ENCODE measurements around the gene AQP2.

AQP2 gene, protein sequence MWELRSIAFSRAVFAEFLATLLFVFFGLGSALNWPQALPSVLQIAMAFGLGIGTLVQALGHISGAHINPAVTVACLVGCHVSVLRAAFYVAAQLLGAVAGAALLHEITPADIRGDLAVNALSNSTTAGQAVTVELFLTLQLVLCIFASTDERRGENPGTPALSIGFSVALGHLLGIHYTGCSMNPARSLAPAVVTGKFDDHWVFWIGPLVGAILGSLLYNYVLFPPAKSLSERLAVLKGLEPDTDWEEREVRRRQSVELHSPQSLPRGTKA
- total RNA-seq = 0 to 0.06 (median 0) reads per million in 9 experiments

DNA sequence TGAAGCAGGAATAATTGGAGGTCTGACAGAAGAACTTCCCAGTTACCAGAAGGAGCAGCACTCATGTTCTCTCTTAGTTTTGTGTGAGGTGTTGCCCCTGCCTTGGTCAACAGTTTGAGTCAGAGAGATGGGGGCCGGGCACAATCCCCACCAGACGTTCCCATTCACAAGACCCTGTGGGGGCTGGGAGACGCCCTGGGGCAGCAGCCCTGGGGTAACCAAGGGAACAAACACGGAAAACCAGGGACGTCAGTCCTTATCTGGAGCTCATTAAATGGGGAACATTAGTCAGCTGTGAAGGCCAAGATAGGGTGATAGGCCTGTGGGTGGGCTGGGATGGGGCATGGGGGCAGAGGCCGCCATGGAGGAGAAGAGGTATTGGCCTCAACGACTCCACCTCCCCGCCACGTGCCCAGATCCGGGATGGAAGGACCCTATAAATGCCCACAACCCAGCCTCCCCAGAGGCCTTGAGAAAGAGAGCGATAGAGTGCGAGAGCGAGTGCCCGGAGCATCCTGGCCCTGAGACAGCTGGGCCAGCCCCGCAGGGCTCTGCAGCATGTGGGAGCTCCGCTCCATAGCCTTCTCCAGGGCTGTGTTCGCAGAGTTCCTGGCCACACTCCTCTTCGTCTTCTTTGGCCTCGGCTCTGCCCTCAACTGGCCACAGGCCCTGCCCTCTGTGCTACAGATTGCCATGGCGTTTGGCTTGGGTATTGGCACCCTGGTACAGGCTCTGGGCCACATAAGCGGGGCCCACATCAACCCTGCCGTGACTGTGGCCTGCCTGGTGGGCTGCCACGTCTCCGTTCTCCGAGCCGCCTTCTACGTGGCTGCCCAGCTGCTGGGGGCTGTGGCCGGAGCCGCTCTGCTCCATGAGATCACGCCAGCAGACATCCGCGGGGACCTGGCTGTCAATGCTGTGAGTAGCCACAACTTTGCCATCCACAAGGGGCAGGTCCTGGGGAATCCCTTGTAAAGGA lies at the start of gene AQP2:
Gene AQP2, plus strand, starts transcription at position 465 of the 979 bp plus-strand sequence. Its CDS starts 94 bp downstream, at position 559.
- H3K4me3 Mint-ChIP-seq = no peak within 1 kb of the TSS
- peaks cover 39 to 74% of the 10 kb centered on the region in 2 donors for H3K27me3 Mint-ChIP-seq

DNA sequence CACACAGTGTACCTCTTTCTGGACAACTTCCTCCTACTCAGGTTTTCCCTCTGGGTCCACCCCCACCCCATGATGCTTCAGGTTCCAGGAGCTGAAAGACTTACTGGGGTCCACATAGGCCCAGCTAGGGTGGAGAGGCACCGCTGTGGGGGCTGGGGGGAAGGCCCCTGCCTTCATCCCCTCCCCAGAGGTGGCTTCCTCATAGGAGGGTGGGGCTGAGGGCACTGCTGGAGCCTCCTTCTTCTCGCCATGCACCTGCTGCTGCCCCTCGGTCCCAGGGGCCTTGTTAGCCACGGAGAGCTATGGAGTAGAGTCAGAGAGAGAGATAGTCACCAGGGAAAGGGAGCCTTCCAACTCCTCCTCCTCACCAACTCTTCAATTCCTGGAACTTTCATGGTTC lies 49.5 kb upstream of the AQP2 start:
- ATAC-seq (replicated peaks) (no peak), DNase-seq (no peak)
- Mint-ChIP-seq H3K4me3 (no peak overlapping the region), H3K36me3 (ENCODE audit: insufficient read depth) (no peaks in the 10 kb centered on the region), H3K27ac (no peak overlapping the region), H3K27me3 (peaks cover 6 to 58% of the 10 kb centered on the region in 2 donors), H3K9me3 (no peaks in the 10 kb centered on the region), H3K4me1 (ENCODE audit: low read depth in 2 of 2) (peaks cover 11 to 13% of the 10 kb centered on the region in 2 donors)

More for the DNA sequence above, at the start of gene AQP2:
- Mint-ChIP-seq H3K9me3 (no peaks in the 10 kb centered on the region), H3K27ac (no peak within 1 kb of the TSS), H3K36me3 (ENCODE audit: insufficient read depth) (peaks cover 4% of the 10 kb centered on the region), H3K4me1 (ENCODE audit: low read depth in 2 of 2) (peaks cover 4 to 6% of the 10 kb centered on the region in 2 donors)
- DNase-seq (no peak), ATAC-seq (replicated peaks) (no peak)

DNA sequence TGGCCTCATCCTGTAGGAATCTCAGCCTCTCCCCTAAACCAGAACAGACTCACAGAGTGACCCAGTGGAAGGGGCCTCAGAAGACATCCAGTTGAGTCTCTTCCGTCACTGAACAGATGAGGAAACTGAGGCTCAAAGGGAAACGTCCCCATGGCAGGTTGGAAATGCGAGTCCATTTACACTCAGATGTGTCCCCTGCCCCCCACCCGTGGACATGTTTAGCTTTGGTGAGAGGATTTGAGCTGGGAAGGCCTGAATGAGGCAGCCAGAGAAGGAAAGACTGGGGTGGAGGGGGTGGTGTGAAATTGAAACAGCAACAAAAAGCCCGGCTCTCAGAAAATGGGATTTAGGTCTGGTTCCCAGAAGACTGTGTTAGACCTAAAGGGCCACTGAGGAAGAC lies 48.6 kb upstream of the AQP2 start:
- no peak overlapping the region for H3K4me3 Mint-ChIP-seq
- peaks cover 11 to 13% of the 10 kb centered on the region in 2 donors for H3K4me1 Mint-ChIP-seq (ENCODE audit: low read depth in 2 of 2)
- H3K36me3 Mint-ChIP-seq (ENCODE audit: insufficient read depth) = no peaks in the 10 kb centered on the region
- ATAC-seq (replicated peaks) (no peak), DNase-seq (no peak)
- H3K9me3 Mint-ChIP-seq = no peaks in the 10 kb centered on the region
- H3K27me3 Mint-ChIP-seq = peaks cover 6 to 65% of the 10 kb centered on the region in 2 donors
- H3K27ac Mint-ChIP-seq = no peak overlapping the region

DNA sequence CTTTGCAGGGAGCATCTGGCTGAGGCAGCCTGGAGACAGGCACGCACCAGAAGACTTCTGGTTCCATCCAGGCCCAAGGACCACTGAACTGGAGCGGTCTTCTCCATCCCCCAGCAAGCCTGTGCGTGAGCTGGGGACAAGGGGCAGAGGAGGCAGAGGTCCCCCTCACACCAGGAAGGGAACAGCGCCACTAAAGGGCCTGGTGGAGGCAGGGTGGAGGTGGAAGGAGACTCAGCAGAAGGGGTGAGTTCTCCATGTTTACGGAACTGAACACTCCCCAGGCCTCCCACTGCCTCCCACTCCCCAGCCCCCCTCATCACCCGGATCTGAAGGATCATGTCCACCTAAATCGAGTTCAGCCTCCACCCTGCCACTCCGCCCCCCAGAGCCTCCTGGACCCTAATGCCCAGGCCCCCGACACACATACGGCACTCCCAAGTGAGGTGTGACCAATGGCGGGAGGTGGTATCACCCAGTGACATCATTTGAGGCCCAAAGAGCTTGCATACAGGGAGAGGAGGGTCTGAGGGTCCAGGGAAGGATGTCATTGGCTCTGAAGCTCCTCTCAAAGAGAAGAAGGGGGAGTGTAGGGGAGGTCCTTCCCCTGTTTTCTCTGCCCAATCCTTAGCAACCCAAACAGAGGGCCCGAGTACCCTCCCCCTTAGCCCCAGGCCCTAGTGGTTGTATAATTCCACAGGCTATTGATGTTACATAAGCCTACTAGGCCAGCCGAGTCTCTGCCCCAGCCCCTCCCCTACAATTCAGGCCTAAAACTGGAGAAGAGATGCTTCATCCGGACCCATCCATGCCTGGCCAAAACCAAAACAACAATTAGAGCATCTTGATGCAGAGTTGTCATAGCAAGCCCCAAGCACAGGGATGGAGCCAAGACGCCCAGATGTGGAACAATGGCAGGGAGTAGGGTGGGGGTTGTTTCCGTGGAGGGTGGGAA lies 47.9 kb upstream of the AQP2 start:
- H3K27ac Mint-ChIP-seq = peak overlapping the region in 1 of 2 donors; percentile 24
- DNase-seq = no peak
- peaks cover 11 to 13% of the 10 kb centered on the region in 2 donors for H3K4me1 Mint-ChIP-seq (ENCODE audit: low read depth in 2 of 2)

DNA sequence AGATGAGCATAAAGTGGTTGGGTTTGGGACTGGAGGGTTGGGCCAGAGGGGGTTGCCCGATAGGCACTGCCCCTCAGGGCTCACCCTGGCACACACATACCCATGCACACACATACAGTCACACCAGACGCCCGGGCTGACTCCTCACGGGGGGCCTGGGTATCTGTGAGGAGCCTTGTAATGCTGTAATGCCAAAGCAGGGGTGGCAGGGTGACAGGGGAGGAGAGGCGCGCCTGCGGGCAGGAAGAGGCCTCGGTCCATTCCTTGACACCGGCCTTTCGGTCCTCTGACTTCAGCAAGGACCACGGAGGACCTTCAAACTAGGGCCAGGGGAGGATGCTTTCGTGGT lies 47.2 kb upstream of the AQP2 start:
- Mint-ChIP-seq H3K4me1 (ENCODE audit: low read depth in 2 of 2) (peaks cover 11 to 13% of the 10 kb centered on the region in 2 donors), H3K27ac (peak overlapping the region in 1 of 2 donors; percentile 24), H3K36me3 (ENCODE audit: insufficient read depth) (no peaks in the 10 kb centered on the region), H3K4me3 (peak overlapping the region; percentile 73 to 85), H3K27me3 (peaks cover 1 to 61% of the 10 kb centered on the region in 2 donors), H3K9me3 (no peaks in the 10 kb centered on the region)
- ATAC-seq (replicated peaks) (no peak), DNase-seq (no peak)

More for the DNA sequence above, 47.9 kb upstream of the AQP2 start:
- Mint-ChIP-seq H3K36me3 (ENCODE audit: insufficient read depth) (no peaks in the 10 kb centered on the region), H3K4me3 (peak overlapping the region; percentile 73 to 85), H3K27me3 (peaks cover 6 to 65% of the 10 kb centered on the region in 2 donors), H3K9me3 (no peaks in the 10 kb centered on the region)
- no peak for ATAC-seq (replicated peaks)

DNA sequence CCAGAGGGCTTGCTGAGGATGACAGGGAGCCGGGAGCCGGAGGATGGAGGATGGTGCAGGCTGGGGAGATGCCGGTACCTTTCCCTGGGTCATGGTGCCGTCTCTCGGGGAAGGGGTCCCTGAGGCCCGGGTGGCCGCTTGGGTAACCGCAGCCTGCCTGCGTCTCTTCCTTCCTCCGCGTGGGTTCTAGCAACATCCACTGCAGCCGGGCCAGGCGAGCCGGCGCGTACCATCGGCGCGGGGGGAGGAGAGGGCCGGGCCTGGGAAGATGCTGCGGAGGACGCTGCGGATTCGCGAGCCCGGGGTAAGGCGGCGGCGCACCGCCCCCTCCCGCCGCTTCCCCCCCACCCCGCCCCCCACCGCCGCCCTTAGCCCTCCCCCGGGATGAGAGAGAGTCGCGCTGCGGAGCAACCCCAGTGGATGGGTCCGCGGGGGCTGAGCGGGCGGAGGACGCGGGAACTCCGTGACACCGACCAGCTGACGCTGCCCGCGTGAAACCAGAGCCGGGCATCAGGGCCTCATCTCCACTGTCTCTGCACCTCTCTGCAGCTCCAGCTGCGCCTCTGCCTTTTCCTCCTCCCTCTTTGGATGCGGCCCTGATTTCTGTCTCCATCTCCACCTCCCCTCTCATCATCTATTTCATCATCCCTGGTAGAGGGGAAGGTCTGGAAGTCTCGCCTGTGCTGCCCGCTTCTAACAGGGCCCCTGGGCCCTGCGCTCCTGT lies 46.7 kb upstream of the AQP2 start, which contains the start of gene FAIM2:
Gene FAIM2, minus strand, starts transcription at position 201 of the 724 bp plus-strand sequence. Its CDS starts 108 bp downstream, at position 93.
- no peaks in the 10 kb centered on the region for H3K36me3 Mint-ChIP-seq (ENCODE audit: insufficient read depth)
- ATAC-seq (replicated peaks) (peak; percentile 91), DNase-seq (peak; percentile 20 to 37 (median 21))
- no peaks in the 10 kb centered on the region for H3K9me3 Mint-ChIP-seq
- H3K4me1 Mint-ChIP-seq (ENCODE audit: low read depth in 2 of 2) = peaks cover 11 to 13% of the 10 kb centered on the region in 2 donors
- peak within 1 kb of the TSS; percentile 83 to 85 for H3K4me3 Mint-ChIP-seq
- peak within 1 kb of the TSS; percentile 56 to 70 for H3K27ac Mint-ChIP-seq
- H3K27me3 Mint-ChIP-seq = peaks cover 0 to 56% of the 10 kb centered on the region in 2 donors

DNA sequence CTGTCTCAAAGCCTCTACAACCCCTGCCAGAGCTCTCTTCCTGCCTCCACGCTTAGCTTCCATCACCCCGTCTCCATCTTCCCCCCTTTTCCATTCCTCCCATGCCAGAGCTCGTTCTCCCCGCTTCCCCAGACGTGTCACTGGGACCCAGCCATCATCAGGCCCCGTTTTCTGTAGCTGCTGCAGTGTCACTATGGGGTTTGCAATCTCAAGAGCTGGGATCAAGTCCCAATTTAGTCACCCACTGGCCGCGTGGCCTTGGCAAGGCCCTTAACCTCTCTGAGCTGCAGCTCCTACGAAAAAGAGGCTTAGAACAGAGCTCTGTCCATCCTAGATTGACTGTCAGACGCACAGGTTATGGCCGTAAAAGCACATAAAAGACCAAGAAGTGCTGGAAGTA lies 45.9 kb upstream of the AQP2 start:
- Mint-ChIP-seq H3K27ac (peak overlapping the region; percentile 56 to 70), H3K9me3 (no peaks in the 10 kb centered on the region), H3K4me1 (ENCODE audit: low read depth in 2 of 2) (peaks cover 11 to 13% of the 10 kb centered on the region in 2 donors), H3K4me3 (peak overlapping the region; percentile 83 to 85), H3K36me3 (ENCODE audit: insufficient read depth) (no peaks in the 10 kb centered on the region), H3K27me3 (peaks cover 0 to 55% of the 10 kb centered on the region in 2 donors)
- DNase-seq = no peak
- no peak for ATAC-seq (replicated peaks)

DNA sequence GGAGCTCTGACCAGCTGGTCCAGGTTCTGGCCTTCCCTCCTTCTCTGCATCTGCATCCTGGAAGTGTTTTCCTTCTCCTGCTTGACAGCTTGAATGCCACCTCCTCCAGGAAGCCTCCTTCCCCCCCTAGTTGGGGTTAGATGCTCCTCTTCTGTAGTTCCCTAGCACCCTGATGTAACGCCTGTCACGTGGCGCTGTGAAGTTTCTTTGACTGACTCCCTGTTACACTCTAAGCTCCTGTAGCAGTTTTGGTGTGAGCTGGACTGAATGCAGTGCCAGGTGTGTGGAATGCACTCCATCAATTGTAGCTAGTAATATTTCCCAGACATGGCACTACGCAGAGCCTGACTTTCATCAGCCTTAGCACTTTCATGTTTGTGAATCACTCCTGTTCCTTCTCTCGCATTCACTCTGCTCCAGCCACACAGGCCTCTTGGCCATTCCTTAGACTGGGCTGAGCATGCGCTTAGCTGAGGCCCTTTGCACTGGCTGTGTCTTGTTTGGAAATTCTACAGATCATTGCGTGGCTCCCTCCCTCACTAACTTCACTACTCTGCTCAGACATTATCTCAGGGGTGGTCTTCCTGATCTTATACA lies 44.7 kb upstream of the AQP2 start:
- DNase-seq (no peak), ATAC-seq (replicated peaks) (no peak)
- Mint-ChIP-seq H3K4me3 (peak overlapping the region; percentile 4 to 15), H3K27ac (no peak overlapping the region), H3K9me3 (no peaks in the 10 kb centered on the region), H3K36me3 (ENCODE audit: insufficient read depth) (no peaks in the 10 kb centered on the region), H3K27me3 (peaks cover 0 to 59% of the 10 kb centered on the region in 2 donors), H3K4me1 (ENCODE audit: low read depth in 2 of 2) (peaks cover 11 to 13% of the 10 kb centered on the region in 2 donors)

DNA sequence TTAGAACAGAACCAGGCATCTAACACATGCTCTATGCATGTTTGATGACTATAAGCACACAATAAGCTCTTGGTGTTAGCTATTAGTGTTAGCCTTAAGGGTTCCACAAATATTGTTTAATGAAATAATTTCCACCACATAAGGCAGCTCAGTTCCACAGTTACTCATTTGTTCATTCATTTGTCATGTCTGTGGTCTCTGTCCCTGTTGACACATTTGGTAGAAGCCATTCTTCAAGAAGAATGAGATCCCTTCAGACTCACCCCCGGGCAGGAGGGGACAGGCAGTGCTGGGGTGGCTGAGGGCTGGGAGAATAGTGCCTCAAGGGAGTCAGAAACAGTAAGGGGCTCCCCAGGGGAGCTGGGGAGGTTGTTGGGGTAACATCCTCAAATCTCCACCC lies 43.2 kb upstream of the AQP2 start:
- peaks cover 8 to 72% of the 10 kb centered on the region in 2 donors for H3K27me3 Mint-ChIP-seq
- no peak overlapping the region for H3K4me3 Mint-ChIP-seq
- peaks cover 11 to 13% of the 10 kb centered on the region in 2 donors for H3K4me1 Mint-ChIP-seq (ENCODE audit: low read depth in 2 of 2)
- H3K9me3 Mint-ChIP-seq = no peaks in the 10 kb centered on the region
- no peaks in the 10 kb centered on the region for H3K36me3 Mint-ChIP-seq (ENCODE audit: insufficient read depth)
- DNase-seq (no peak), ATAC-seq (replicated peaks) (no peak)
- H3K27ac Mint-ChIP-seq = no peak overlapping the region

DNA sequence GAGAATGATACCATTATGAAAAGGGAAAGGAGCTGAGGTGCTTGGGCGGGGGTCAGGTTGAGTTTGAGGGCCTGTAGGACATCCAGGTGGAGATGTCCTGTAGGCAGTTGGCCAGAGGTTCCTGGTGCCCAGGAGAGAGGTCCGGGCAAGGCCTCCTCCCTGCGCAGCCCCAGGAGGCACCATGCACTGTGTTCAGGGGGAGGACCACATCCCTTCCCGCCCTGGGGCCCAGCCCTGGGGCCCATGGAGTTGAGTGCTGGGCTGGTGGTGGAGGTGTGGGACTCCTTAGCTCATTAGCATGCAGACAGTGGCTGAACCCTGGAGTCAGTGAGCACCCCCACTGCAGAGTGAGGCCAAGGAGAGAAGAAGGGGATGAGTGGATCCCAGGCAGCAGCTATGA lies 41.2 kb upstream of the AQP2 start:
- Mint-ChIP-seq H3K36me3 (ENCODE audit: insufficient read depth) (no peaks in the 10 kb centered on the region), H3K4me1 (ENCODE audit: low read depth in 2 of 2) (peaks cover 4 to 6% of the 10 kb centered on the region in 2 donors), H3K27me3 (peaks cover 9 to 73% of the 10 kb centered on the region in 2 donors), H3K4me3 (no peak overlapping the region), H3K27ac (no peak overlapping the region), H3K9me3 (no peaks in the 10 kb centered on the region)
- no peak for DNase-seq
- ATAC-seq (replicated peaks) = no peak

DNA sequence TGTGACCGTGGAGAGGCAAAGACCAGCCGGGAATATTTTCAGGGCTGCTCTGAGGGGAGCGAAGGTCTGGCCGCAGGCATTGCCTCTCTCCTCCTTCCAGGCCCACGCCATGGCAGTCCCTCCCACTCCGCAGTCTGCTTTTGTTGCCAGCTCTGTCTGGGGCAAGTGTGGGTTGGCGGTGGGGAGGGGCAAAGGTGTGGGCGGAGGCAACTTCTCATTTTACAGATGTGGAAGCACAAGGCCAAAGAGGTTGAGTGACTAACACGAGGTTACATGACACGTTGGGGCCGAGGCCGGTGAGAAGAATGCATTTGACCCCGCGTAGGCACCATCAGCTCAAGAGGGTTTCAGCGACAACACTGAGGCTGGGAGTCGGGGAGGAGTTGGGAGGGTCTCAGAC lies 40.7 kb upstream of the AQP2 start:
- ATAC-seq (replicated peaks) (no peak), DNase-seq (no peak)
- Mint-ChIP-seq H3K4me3 (no peak overlapping the region), H3K9me3 (no peaks in the 10 kb centered on the region), H3K4me1 (ENCODE audit: low read depth in 2 of 2) (peaks cover 0 to 2% of the 10 kb centered on the region in 2 donors), H3K36me3 (ENCODE audit: insufficient read depth) (no peaks in the 10 kb centered on the region), H3K27me3 (peaks cover 9 to 68% of the 10 kb centered on the region in 2 donors), H3K27ac (no peak overlapping the region)

Data from effector memory CD8-positive, alpha-beta T cell (primary cell).